GM21526 (cell line): Measurements from ENCODE around the gene DHRSX.
"Not testable (repeated sequence)": the region's sequence is repeated elsewhere in the genome, so short reads cannot be mapped to it uniquely, and the experiment has no call there.

Source experiments
- ATAC-seq: cut with Tn5 transposase; IDR thresholded peaks from one replicate; pipeline ENCODE4 v1.9.1; 2021; ENCODE audit warnings: moderate library complexity; ENCODE audit not compliant: unreplicated experiment, low FRiP score

The DHRSX gene

GRCh38 chrX:2499507-2499906, 1.3 kb downstream of the DHRSX start:
- ATAC-seq, result no peak

GRCh38 chrX:2498781-2499302, 1.9 kb downstream of the DHRSX start:
- no peak for ATAC-seq

GRCh38 chrX:2497961-2498780, 2.6 kb downstream of the DHRSX start:
- ATAC-seq, result no peak

- ATAC-seq, result no peak
Measured at GRCh38 chrX:2495595-2495994, 5.2 kb downstream of the DHRSX start.

- no peak for ATAC-seq
Measured at GRCh38 chrX:2492531-2493218, 8.1 kb downstream of the DHRSX start.

- no peak for ATAC-seq
Measured at GRCh38 chrX:2490634-2491033, 10.1 kb downstream of the DHRSX start.

GRCh38 chrX:2489446-2490445, 11.0 kb downstream of the DHRSX start:
- ATAC-seq, result no peak

GRCh38 chrX:2488621-2489285, 12.0 kb downstream of the DHRSX start:
- no peak for ATAC-seq

GRCh38 chrX:2487366-2487765, 13.4 kb downstream of the DHRSX start:
- no peak for ATAC-seq

GRCh38 chrX:2486476-2487133, 14.2 kb downstream of the DHRSX start:
- no peak for ATAC-seq

GRCh38 chrX:2485789-2486345, 14.9 kb downstream of the DHRSX start:
- no peak for ATAC-seq

- no peak for ATAC-seq
Measured at GRCh38 chrX:2484721-2485648, 15.8 kb downstream of the DHRSX start.

- no peak for ATAC-seq
Measured at GRCh38 chrX:2484256-2484655, 16.5 kb downstream of the DHRSX start.

GRCh38 chrX:2483398-2484060, 17.2 kb downstream of the DHRSX start:
- no peak for ATAC-seq

- not testable (repeated sequence) for ATAC-seq
Measured at GRCh38 chrX:2481597-2481996, 19.2 kb downstream of the DHRSX start.

GRCh38 chrX:2479982-2480381, 20.8 kb downstream of the DHRSX start:
- ATAC-seq, result not testable (repeated sequence)

GRCh38 chrX:2479420-2479780, 21.4 kb downstream of the DHRSX start:
- no peak for ATAC-seq
